SU-DHL-6 (cell line): ENCODE measurements around the gene POU4F1.

ENCODE experiments used
- H2AFZ ChIP-seq: fragments of 200-600 bp; sonication (generic); 2 replicates; pipeline ENCODE4 v1.6.1; 2014; ENCODE audit warnings: low read depth, mild to moderate bottlenecking, moderate library complexity, mixed read lengths, antibody characterized with exemption, low read length; ENCODE audit not compliant: severe bottlenecking
- H3F3A ChIP-seq: fragments of 200-600 bp; shearing (Covaris generic); 2 replicates; pipeline ENCODE4 v1.6.0; 2016; ENCODE audit warnings: antibody characterized with exemption, mild to moderate bottlenecking; ENCODE audit not compliant: insufficient read depth
- H3K27ac ChIP-seq: fragments of 200-600 bp; sonication (generic); 2 replicates; pipeline ENCODE4 v1.5.1; 2016; ENCODE audit warnings: low read depth, mild to moderate bottlenecking, low read length, moderate library complexity, mixed read lengths
- H3K27me3 ChIP-seq: fragments of 200-600 bp; sonication (generic), shearing (Covaris generic); 2 replicates; pipeline ENCODE4 v1.6.0; 2014; ENCODE audit warnings: mild to moderate bottlenecking, low read length
- H3K36me3 ChIP-seq: fragments of 200-600 bp; sonication (generic); 2 replicates; pipeline ENCODE4 v1.6.1; 2014; ENCODE audit warnings: mild to moderate bottlenecking, low read length, mixed read lengths
- H3K4me2 ChIP-seq: fragments of 300-600, 200-600 bp; shearing (Covaris generic), sonication (generic); 2 replicates; pipeline ENCODE4 v1.6.0; 2014; ENCODE audit warnings: low read length, low read depth, mild to moderate bottlenecking; ENCODE audit not compliant: poor library complexity, severe bottlenecking
- H3K4me3 ChIP-seq: fragments of 200-600 bp; sonication (generic); 2 replicates; pipeline ENCODE4 v1.5.1; 2014; ENCODE audit warnings: antibody characterized with exemption, low read length, mild to moderate bottlenecking, mixed read lengths; ENCODE audit not compliant: insufficient read depth, poor library complexity, severe bottlenecking
- H3K79me2 ChIP-seq: fragments of 200-600 bp; sonication (generic); 2 replicates; pipeline ENCODE4 v1.6.1; 2014; ENCODE audit warnings: mild to moderate bottlenecking, low read length, moderate library complexity; ENCODE audit not compliant: insufficient read depth
- H3K9ac ChIP-seq: fragments of 200-600 bp; sonication (generic); 2 replicates; pipeline ENCODE4 v1.7.0; 2014; ENCODE audit warnings: mild to moderate bottlenecking, low read length
- H3K9me2 ChIP-seq: fragments of 200-600 bp; sonication (generic); replicated peaks from 2 replicates; pipeline ENCODE4 v1.6.1; 2014; ENCODE audit warnings: low read length; ENCODE audit not compliant: insufficient read depth
- H3K9me3 ChIP-seq: fragments of 200-600 bp; sonication (generic); 2 replicates; pipeline ENCODE4 v1.6.1; 2014; ENCODE audit warnings: low read length, mixed read lengths; ENCODE audit not compliant: insufficient read depth
- H4K20me1 ChIP-seq: fragments of 200-600 bp; sonication (generic); 2 replicates; pipeline ENCODE4 v1.6.1; 2014; ENCODE audit warnings: low read depth, mild to moderate bottlenecking, antibody characterized with exemption, low read length, moderate library complexity, mixed read lengths
- EZH2phosphoT487 ChIP-seq: fragments of 200-600 bp; sonication (generic), shearing (Covaris generic); conservative IDR thresholded peaks from 2 replicates; pipeline ENCODE4 v1.6.1; 2018; ENCODE audit warnings: mild to moderate bottlenecking, antibody characterized with exemption, low read length, moderate library complexity, mixed read lengths
- TF ChIP-seq, protein P1 (sequence below): fragments of 200-600 bp; sonication (generic); IDR thresholded peaks from one replicate; pipeline ENCODE4 v1.5.1; 2017; ENCODE audit warnings: antibody characterized with exemption, mild to moderate bottlenecking, low read length, moderate library complexity; ENCODE audit not compliant: insufficient read depth, poor library complexity, severe bottlenecking

The POU4F1 gene

DNA sequence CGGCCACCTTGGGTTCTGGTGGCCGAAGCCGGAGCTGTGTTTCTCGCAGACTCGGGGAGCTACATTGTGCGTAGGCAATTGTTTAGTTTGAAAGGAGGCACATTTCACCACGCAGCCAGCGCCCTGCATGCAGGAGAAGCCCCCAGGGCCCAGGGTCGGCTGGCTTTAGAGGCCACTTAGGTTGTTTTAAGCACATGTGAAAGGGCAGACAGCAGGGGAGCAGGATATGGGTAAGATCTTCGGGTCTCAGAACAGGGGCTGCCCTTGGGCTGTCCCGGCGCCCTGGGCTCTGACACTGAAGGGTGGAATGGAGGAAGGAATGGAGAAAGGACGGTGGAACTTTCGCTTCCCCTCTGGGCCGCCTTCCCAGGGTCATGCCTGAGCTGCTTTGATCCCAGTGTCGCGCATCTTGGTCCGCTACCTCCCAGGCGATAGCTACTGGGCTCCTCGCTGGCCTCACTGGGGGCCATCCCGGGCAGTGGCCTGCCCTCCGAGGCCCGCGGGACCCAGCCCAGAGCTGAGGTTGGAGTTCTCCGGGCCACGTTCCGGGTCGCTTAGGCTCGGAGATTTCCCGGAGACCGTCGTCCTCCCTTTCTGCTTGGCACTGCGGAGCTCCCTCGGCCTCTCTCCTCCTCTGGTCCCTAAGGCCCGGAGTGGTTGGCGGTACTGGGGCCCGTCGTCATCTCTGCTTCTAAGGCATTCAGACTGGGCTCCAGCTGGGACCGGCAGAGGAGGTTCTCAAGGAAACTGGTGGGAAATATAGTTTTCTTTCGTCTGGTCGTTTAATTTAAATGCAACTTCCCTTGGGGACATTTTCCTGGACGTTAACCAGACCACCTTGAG lies 4.3 kb upstream of the POU4F1 start:
- Histone ChIP-seq H3K4me3 (no peak overlapping the region), H3K79me2 (no peaks in the 10 kb centered on the region), H3K36me3 (no peaks in the 10 kb centered on the region), H3K9ac (no peak overlapping the region), H3K27ac (no peak overlapping the region), H3K9me2 (no peaks in the 10 kb centered on the region), H4K20me1 (no peaks in the 10 kb centered on the region; the same call in 1 of the 2 replicates), H3F3A (no peaks in the 10 kb centered on the region), H3K4me2 (no peak overlapping the region), H2AFZ (no peak overlapping the region), H3K27me3 (no peaks in the 10 kb centered on the region), H3K9me3 (no peaks in the 10 kb centered on the region)
- TF ChIP-seq EZH2phosphoT487: no peak
- TF ChIP-seq, protein P1, sequence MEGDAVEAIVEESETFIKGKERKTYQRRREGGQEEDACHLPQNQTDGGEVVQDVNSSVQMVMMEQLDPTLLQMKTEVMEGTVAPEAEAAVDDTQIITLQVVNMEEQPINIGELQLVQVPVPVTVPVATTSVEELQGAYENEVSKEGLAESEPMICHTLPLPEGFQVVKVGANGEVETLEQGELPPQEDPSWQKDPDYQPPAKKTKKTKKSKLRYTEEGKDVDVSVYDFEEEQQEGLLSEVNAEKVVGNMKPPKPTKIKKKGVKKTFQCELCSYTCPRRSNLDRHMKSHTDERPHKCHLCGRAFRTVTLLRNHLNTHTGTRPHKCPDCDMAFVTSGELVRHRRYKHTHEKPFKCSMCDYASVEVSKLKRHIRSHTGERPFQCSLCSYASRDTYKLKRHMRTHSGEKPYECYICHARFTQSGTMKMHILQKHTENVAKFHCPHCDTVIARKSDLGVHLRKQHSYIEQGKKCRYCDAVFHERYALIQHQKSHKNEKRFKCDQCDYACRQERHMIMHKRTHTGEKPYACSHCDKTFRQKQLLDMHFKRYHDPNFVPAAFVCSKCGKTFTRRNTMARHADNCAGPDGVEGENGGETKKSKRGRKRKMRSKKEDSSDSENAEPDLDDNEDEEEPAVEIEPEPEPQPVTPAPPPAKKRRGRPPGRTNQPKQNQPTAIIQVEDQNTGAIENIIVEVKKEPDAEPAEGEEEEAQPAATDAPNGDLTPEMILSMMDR: no peak

GRCh38 chr13:78606471-78607408 lies 3.4 kb upstream of the POU4F1 start:
- Histone ChIP-seq H3K79me2 (no peaks in the 10 kb centered on the region), H3K27me3 (no peaks in the 10 kb centered on the region), H3K9me3 (no peaks in the 10 kb centered on the region), H3K4me2 (no peak overlapping the region), H4K20me1 (no peaks in the 10 kb centered on the region; the same call in 1 of the 2 replicates), H3K27ac (no peak overlapping the region), H3F3A (no peaks in the 10 kb centered on the region), H3K4me3 (no peak overlapping the region), H3K9ac (no peak overlapping the region), H2AFZ (no peak overlapping the region), H3K36me3 (no peaks in the 10 kb centered on the region), H3K9me2 (no peaks in the 10 kb centered on the region)
- TF ChIP-seq, protein P1: no peak
- no peak for TF ChIP-seq EZH2phosphoT487

DNA sequence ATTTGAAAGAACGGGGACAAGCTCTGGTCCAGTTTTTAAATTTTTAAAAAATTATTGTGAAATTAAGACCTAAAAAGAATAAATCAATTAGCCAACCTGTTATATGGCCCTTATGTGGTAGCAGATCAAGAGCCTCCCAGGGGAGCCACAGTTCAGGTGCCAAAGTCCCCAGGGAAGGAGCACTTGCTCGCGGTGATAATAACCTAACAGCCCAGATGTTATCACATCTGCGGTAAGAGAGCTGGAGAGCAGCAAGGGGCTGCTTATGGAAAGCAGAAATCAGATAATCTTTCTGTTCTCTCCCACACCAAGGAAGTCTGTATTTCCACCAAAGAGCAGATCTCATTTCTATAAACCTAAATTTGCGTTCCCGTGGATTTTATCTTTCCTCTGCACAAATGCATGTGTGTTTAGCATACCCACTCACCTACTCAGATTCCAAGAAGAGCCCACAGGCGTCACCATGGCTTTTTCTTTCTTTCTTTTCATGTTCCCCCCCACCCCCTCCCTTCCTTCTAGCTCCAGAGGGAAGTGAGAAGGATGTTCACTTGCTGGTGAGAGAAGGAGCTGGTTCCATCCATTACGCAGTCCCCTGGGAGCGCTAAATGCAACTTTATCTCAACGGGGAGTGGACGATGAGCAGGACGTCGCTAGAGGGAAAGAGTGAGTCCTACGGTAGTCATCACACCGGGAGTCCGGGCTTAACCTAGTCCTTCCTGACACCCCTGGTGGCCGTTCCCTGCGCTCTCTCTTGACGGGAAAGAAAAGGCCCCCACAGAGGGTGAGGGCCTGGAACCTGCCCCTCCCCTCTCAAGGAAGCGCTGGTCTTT lies 1.6 kb upstream of the POU4F1 start:
- no peak overlapping the region for H3K4me3 ChIP-seq
- H4K20me1 ChIP-seq: no peaks in the 10 kb centered on the region
- H3K27ac ChIP-seq: no peak overlapping the region
- H3K9ac ChIP-seq: no peak overlapping the region
- H2AFZ ChIP-seq: no peak overlapping the region
- TF ChIP-seq EZH2phosphoT487: no peak
- TF ChIP-seq, protein P1: no peak
- no peaks in the 10 kb centered on the region for H3K27me3 ChIP-seq
- H3K79me2 ChIP-seq: no peaks in the 10 kb centered on the region
- no peaks in the 10 kb centered on the region for H3F3A ChIP-seq
- H3K36me3 ChIP-seq: no peaks in the 10 kb centered on the region
- no peaks in the 10 kb centered on the region for H3K9me3 ChIP-seq
- no peak overlapping the region for H3K4me2 ChIP-seq
- no peaks in the 10 kb centered on the region for H3K9me2 ChIP-seq
